HG03196 (cell line): ENCODE data around the gene GFM1.
"Not testable (repeated sequence)": the region's sequence is repeated elsewhere in the genome, so short reads cannot be mapped to it uniquely, and the experiment has no call there.

Experiments used
- ATAC-seq: cut with Tn5 transposase; IDR thresholded peaks from one replicate; pipeline ENCODE4 v1.9.1; 2021; ENCODE audit not compliant: unreplicated experiment

GFM1 gene

DNA sequence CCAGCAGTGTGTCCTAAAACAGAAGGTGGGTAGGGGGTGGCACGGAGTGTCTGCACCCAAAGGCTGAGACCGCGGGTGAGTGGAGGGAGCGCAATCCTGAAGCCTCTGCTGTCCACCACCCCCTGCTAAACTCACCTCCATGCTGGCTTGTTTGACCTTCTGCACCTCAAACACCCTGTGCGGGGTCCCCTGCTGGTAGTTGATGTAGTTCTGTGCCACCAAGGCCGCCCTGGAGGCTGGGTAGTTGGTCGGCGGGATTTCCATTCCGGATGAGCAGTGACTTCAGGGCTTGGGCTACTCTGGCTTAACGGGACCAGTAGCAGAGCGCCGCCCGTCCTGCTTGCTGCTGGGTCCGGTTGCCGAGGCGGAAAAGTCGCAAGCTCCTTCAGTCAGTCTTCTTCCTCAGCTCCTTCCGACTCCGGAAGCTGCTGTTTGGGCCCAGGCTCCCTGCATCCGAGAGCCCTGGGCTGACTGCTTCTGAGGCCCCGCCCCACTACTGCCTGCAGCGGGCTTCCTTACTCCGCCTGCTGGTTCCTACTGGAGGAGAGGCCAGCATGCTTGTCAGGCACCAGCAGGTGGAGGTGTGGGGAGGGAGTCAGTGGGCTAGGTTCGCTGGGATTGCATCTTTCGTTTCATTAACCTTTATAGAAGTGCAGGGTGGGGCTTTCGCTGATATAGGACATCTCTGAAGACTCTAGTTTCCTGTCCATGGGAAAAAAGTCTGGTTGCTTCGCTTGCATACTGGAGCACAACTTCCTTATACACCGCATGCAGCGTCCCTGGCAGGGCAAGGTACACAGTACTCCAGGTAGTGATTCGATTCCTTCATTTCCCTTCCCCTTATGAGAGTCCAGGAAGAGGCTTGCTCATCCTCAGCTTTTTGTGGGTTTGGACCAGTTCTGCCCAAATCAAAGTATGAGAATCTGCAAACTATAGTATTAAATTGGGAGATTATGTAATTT lies 28.2 kb downstream of the GFM1 start, which contains the start of gene LXN:
Gene LXN, minus strand, starts transcription at position 434 of the 962 bp plus-strand sequence. Its CDS starts 170 bp downstream, at position 264.
- ATAC-seq, result peak; percentile 100

DNA sequence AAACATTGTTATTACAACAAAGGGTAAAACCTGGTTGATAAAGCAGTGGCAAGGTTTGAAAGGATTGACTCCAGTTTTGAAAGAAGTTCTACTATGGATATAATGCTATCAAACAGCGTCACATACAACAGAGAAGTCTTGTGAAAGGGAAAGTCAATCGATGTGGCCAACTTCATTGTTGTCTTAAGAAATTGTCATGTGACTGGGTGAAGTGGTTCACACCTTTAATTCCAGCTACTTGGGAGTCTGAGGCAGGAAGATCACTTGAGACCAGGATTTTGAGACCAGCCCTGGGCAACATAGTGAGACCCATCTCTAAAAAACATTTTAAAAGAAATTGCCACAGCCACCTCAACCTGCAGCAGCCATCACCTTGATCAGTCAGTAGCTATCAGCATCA lies 34.4 kb downstream of the GFM1 start:
- ATAC-seq, result no peak

DNA sequence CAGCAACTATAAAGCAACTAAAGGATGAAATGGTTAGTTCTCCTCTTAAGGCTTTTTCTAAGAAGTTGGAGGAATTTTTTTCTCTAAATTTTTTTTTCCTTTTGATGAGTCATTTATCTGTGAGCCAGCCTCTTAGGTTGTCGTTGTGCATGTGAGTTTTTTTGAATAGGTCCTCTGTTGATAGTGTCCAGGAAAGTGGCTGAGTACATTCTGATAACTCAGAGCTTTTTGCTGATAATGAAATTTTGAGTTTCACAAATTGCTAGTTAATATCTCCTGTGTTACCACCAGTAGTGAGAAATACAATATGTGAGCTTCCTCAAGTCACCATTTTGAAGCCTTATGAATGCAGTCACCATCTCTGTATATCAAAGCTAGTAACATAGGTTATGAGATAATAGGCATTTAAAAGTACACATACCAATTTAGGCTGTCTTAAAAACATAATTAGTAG lies 35.2 kb downstream of the GFM1 start:
- ATAC-seq, result no peak

DNA sequence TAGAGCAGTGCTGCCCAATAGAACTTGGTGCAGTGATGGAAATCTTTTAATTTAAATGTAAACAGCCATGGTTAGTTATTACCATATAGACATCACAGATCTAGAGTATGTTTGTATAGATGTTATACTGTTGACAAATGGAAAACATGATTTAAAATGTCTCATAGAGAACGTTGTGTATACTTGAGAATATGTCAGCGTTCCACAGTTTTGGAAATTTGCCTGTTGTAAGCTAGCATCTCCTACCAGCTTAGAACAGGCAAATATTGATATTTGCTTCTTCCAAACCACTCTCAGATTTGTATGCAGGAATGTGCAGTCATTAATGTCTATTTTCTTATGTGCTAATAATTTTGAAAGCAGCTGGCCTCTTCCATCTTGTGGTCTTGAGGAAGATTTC lies 36.5 kb downstream of the GFM1 start:
- no peak for ATAC-seq

DNA sequence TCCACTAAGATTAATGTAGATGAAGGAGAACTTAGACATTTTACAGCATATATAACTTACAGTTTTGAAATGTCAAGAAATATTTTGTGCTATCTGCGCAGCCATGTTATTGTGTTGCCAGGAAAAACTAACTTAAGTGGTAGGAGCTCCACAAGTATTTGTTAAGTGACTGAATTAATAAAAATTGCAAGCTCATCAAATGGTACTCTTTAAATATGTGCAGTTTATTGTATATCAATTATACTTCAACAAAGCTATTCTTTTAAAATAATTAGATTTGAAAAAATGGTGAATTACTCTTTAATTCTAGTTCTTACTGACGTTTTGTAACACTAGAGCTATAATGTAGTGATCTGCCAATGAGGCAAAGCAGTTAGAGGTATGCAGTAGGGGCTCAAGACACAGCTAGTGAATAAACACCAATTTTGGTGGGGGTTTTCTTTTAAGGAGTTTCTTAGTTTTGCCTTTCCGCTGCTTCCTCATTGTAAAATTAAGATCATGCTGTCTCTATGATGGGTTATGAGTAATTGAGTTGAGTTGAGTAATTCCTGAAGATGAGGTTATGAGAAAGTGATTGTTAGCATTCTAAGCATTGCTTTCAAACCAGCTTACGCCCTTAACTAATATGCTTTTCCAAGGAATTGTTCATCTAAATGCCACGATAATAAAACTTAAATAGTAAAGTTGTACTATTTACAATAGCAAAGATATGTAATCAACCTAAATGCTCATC lies 39.1 kb downstream of the GFM1 start:
- ATAC-seq, result no peak

DNA sequence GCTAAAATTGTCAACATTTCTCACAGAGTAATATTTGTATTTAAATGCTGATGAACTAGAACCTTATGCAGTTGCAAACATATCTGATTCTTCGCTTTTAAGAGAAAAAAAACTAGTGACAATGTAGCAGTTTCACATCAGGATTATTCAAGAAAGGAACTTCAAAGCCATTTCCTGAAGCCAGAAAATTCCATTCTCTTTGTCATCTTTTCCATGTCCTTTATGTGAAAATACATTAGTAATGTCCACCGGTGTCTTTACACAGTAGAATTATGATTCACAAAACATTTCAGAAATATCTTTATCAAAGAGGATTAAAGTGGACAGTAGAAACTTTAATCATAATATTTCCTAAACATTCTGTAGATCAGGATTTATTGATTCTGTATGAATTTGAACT lies 40.8 kb downstream of the GFM1 start:
- ATAC-seq, result no peak

DNA sequence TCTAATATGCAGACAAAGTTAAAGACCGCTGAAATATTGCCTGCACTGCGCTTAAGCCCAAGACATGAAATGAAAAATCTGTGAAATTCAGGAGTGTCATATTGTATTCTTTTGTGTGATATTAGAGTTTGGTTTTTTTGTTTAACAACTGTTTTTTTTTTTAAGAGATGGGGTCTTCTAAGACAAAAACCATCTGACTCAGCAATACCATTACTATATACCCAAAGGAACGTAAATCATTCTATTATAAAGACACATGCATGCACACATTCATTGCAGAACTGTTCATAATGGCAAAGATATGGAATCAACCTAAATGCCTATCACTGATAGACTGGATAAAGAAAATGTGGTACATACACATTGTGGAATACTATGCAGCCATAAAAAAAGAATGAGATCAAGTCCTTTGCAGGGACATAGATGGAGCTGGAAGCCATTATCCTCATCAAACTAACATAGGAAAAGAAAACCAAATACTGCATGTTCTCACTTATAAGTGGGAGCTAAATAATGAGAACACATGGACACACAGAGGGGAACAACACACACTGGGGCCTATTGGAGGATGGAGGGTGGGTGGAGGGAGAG lies 49.6 kb downstream of the GFM1 start:
- not testable (repeated sequence) for ATAC-seq

DNA sequence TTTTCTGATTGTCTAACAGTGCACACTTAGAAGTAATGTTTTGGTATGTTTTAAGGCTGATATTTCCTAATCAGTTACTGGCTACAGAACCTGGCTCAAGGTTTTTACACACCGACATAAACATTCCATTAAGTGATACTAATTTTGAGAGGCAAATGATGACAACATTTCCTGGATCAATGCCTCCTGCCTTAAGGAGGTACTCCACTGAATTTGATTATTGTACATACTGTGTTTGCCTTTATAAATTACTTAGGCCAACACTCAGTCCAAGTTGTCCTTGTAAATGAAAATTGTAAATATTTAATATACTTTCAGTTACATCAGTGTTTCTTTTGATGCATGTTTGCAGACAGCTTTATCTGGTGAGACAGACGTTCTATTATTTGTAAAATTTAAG lies 52.3 kb downstream of the GFM1 start:
- ATAC-seq, result no peak

DNA sequence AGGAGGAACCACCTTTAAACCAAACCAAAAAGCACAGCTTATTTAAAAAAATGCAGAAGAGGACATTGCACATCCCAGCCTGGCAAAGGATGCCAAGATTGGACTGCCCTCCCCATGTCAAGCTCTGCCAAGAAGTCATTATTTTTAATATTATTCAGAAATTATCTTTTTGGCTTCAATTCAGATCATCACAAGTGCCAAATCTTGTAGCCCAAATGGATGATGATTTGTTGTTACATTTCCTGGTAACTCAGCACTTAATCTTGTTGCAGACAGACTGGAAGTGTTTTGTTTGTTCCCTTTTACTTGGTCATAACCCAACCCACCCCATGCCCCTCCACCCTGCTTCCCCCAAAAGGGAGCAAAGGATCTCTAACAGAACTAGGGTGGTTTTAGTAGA lies 56.2 kb downstream of the GFM1 start:
- no peak for ATAC-seq

DNA sequence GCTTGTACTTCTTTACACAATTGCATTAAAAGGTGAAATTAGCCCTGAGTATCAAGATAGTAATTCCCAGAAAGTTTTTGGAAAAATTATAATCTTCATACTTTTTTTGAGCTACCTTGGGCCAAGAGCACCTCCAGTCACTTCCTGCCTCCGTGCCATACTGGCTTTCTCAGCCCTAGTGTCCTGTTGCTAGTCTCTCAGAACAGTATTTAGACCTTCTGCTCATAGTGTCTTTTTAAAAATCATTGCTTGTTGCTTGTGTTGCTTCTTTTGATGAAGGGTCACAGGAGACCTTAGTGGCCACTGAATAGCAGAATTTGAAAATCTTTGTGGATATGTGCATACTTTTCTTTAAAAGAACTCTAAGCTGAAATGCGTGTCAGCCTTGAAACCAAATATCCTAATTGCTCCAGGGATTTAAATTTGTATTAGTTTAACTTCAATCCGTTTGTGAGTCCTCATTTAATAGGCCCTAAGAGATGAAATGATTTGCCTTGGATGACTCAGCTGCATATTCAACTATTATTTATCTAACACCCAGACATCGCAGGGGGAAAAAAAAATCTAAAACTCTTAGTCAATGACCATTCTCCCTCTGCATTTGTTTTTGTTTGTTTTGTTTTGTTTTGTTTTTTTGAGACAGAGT lies 57.2 kb downstream of the GFM1 start:
- ATAC-seq, result no peak

DNA sequence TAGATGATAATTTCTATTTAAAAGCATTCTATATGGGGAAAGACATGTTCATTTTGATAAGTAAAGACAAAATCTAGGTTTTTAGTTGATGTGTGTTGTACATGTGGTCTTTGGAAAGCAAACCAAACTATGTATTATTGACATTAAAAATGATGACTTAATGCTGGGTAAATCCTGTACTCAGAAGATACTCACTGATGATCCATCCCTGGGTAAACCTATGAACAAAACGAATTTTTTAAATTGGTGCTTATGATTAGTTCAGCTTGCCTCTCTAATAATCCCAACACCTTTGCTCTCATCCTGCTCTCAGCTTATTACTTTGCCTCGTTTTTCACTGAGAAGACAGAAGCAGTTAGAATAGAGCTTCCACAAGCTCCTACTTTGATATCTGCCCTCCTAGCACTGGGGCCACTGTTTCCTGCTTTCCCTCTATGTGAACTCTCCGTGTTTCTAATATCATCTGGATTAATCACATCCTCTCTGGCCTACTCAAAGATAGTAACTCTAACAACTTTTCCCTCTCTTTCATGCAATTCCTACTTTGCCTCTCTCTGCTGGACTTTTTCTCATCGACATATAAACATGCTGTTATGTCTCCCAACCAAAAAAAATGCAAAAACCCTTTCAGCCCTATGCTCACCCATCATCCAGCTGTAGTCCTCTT lies 58.6 kb downstream of the GFM1 start:
- no peak for ATAC-seq

DNA sequence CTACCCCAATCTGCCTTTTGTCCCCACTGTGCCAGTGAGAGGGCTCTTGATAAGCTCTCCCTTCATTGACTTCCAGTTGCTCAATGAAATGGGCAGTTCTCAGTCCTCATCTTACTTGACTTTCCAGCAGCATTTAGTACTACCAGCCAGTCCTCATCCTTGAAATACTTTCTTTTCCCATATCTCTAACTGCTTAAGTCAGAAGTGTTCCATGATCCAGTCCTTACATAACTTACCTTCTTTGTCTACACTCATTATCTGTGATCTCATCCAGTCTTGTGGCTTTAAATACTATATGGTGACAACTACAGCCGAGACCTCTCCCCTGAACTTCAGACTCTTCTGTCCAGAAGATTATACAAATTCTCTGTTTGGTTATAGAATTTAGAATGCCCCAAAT lies 59.2 kb downstream of the GFM1 start:
- ATAC-seq, result no peak

DNA sequence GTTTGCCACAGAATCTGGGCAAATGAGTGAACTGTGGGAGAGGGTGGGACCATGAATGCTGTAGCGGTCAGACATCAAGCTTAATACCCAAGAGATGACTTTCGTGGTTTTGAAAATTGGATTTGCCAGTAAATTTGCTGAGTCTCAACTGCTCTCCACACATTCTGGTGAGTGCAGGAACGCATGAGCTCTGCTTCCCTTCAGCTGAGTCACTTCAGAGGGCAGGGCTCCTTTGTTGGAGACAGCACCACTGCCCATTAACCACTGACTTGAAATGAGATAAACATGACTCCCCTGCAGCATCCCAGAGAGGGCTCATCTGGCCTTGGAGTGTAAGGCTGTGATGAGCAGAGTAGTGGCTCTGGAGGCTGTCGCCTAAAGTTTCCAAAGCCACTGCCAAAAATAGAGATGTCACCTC lies 65.3 kb downstream of the GFM1 start:
- no peak for ATAC-seq

DNA sequence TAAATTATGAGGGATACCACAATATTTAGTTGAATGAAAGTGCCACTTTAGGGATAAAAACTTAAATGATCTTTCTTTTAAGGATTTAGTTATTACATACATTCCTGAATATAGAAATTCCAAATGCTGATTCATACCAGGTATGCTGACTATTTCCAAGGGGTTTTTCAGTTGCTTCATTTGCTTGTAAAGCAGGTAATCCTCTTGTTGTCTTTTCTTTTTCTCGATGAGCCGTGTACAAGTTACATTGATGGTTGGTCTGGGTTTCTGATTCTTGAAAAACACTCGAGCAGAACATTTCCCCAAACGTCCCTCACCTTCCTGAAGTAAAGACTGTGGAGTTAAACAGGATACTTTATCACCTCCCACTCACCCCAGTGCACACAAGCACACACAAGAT lies 66.3 kb downstream of the GFM1 start:
- no peak for ATAC-seq

DNA sequence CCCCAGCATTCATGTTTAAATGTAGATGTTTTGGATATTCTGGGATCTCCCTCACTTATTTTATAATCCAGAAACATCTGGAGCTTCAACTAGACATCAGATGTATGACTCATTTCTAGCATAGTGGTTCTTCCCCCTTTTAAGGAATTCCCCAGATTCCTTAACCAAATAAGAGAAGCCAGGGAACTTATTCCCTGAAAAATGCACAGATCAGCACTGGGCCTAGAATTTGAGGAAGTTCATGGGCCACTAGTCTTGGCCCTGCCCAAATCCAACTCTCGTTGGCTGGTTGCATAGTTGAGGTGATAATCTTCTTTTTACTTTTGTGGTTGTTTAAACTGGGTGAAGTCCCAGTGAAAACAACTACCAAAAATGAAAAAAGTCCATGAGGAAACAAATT lies 67.6 kb downstream of the GFM1 start:
- no peak for ATAC-seq

DNA sequence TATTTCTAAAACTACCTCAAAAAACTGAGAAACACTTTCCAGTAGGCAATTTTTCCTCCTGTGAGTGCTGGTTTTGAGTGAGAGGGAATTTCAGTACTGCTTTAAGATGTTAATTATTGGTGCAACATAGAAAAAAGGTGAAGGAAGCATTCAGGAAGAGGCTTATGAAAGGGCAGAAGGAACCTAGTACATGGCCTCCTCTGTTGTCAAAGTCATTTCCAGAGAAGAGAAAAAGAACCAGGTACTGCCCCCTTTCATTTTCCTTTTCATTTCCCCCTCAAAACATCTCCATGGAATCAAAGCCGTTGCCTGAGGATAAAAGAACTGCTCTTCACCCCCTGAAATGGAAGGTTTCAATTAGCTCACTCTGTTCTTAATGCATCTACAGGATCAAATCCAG lies 68.1 kb downstream of the GFM1 start:
- ATAC-seq, result peak; percentile 46

DNA sequence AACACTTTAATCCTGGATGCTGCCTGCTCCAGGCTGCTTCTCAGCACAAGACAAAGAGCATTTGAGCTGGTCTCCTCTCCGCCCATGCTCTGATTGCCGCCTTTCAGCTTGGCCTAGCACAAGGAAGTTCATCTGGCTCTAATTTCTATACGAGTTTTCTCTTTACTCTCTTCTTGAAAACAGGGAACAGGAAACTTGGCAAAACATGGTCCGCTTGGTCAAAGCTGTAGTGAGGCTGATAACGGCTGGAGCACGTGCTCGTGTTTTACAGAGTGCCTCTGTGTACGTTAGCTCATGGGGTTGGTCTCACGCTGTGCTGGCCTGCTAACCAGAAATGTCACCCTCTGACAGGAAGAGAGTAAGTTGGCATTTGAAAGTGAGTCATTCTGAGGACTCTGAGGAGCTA lies 68.8 kb downstream of the GFM1 start:
- no peak for ATAC-seq

DNA sequence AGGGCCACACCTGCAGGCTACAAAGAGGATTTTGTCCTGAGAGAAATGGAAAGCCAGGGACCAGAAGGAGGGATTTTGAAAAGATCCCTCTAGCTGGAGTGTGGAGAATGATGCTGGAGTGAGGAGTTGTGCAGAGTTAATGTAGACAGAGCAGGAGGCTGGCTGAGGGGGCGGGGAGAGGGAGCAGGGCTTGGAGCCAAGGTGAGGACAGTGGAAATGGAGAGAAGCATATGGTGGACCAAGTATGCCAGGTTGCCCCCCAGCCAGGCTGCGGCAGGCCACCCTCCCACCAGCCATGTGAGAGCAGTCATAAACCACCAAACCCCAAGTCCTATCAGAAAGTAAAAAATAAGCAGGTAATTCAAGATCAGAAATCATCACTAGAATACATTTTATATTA lies 73.2 kb downstream of the GFM1 start:
- ATAC-seq, result no peak

DNA sequence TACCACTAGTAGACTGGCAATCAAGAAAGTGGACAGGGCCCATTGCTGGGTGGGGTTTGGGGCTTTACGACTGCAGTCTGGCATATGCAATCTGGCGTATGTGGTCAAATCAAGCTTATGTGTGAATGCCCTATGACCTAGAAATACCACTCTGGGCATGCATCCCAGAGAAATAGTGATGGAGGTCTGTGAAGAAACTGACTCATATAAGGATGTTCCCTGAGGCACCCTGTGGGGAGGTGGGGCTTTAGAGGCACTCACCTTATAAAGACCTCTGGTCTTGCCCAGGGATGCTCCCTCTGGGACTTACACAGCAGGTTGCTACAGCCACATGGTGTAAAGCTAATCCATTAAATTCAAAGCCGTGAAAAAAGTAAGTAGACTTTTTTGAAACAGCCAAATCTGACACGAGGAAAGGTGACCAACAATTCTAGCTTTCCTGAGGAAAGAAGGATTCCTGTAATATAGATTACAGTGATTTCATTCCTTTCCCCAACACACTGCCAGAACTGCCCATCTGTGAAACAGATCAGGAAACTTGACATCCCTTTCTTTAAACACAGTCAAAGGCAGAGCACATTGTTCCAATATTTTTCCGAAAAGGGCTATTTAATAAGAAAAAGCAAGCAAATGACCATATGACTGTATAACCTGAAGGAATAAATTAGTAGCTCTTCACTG lies 74.3 kb downstream of the GFM1 start:
- ATAC-seq, result no peak

DNA sequence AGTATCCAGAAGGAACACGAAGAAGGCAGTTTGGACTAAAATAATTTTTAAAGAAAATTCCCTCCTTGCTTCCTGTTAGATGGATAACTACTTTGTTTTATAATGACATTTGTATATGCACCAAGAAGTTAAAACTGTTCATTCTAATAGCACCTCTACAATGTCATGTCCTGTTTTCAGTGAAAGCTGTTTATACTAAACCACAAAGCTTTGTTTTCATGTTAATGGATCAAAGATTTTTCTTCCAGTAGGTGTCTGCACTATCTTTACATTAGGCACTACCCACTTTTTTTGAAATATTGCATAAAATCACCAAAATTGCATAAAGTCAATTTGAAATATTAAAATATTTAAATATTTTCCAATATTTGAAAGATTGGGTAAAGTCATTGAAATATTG lies 77.8 kb downstream of the GFM1 start:
- no peak for ATAC-seq
